PFSK-1 (cell line): ENCODE results near the gene RYR3.

ENCODE experiments used
- POLR2AphosphoS5 ChIP-seq: IDR thresholded peaks from 2 replicates; pipeline ENCODE4 v1.6.1; 2012; ENCODE audit warnings: low read depth, mild to moderate bottlenecking, control low read depth, low read length, moderate library complexity
- REST ChIP-seq, 2 experiments: IDR thresholded peaks; 2 replicates each; pipeline versions ENCODE4 v1.6.1 to v1.8.0; 2011 to 2012; ENCODE audit warnings: low read depth in 2 of 2, low read length in 2 of 2, control low read depth in 1 of 2, inconsistent platforms in 1 of 2, mild to moderate bottlenecking in 1 of 2, moderate library complexity in 1 of 2; ENCODE audit not compliant: insufficient read depth in 1 of 2
- SIN3A ChIP-seq: IDR thresholded peaks from 2 replicates; pipeline ENCODE4 v1.6.1; 2012; ENCODE audit warnings: mild to moderate bottlenecking, low read length, moderate library complexity, borderline replicate concordance; ENCODE audit not compliant: insufficient read depth

DNA sequence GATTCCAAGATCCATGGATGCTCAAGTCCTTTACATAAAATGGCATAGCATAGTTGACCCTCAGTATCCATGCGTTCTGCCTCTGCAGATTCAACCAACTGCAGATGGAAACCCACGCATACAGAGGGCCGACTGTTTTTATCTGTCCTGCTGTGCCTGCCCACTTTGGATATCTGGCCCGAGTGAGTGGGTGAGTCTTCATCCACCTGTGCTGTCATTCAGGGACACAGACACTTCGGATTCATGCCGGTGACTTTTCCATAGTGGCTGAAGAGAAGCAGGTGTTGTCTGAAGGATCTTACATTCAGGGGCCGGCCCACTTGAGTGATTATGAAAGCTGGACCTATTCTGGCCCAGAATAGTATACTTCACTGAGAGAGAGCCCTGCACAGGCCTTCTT lies 85.1 kb downstream of the RYR3 start:
- TF ChIP-seq SIN3A (no peak), REST (IDR thresholded peaks at IDR 0.05; ENCODE audit: insufficient read depth in 1 of 2, low read depth in 2 of 2, low read length in 2 of 2) (no peak), POLR2AphosphoS5 (no peak)
